ENCODE results near the gene FAM131C.
A peak's percentile ranks its signal among the peaks of the same experiment; 100 is the strongest.

FAM131C gene

GRCh38 chr1:16094453-16095158 is 21.2 kb upstream of the FAM131C start:
- no peak overlapping the region for H3K4me2 ChIP-seq (ENCODE audit: insufficient read depth, low read length, poor library complexity, severe bottlenecking)
- no CpG with 5 or more reads among the region's 21 CpGs for WGBS, 2 donors (ENCODE audit: extremely low coverage in 2 of 2, insufficient read length in 2 of 2, insufficient replicate concordance in 1 of 2)
- H3K36me3 ChIP-seq (replicated peaks in 1 of 2; ENCODE audit: control insufficient read depth in 2 of 2, insufficient read depth in 2 of 2, low read length in 2 of 2): no peaks in the 10 kb centered on the region
- H2BK120ac ChIP-seq (ENCODE audit: low read depth, low read length): no peak overlapping the region
- no peak for DNase-seq (ENCODE audit: low spot score)
- H3K9ac ChIP-seq (ENCODE audit: low read depth, low read length, poor library complexity): peak overlapping the region; percentile 53
- H4K91ac ChIP-seq (ENCODE audit: low read depth, low read length, poor library complexity): no peak overlapping the region
- H2AFZ ChIP-seq (ENCODE audit: low read length): no peak overlapping the region
- no peak overlapping the region for H2BK15ac ChIP-seq (ENCODE audit: low read length)
- peak overlapping the region; percentile 42 for H3K18ac ChIP-seq (ENCODE audit: low read length)
- H4K8ac ChIP-seq (ENCODE audit: low read depth, low read length): no peak overlapping the region
- no peak overlapping the region for H2AK5ac ChIP-seq (ENCODE audit: low read depth, low read length)
- H3K4ac ChIP-seq (ENCODE audit: low read length): no peak overlapping the region
- no peak overlapping the region for H3K27ac ChIP-seq (replicated peaks; ENCODE audit: low read length)
- H3K27me3 ChIP-seq (ENCODE audit: control insufficient read depth in 3 of 3, insufficient read depth in 3 of 3, low read depth in 1 of 3, low read length in 3 of 3): peaks cover 0 to 28% (median 0%) of the 10 kb centered on the region in 3 experiments
- H3K9me3 ChIP-seq (replicated peaks in 1 of 2; ENCODE audit: control insufficient read depth in 2 of 2, insufficient read depth in 1 of 2, low read depth in 1 of 2, low read length in 2 of 2): no peaks in the 10 kb centered on the region
- no peaks in the 10 kb centered on the region for H3K79me1 ChIP-seq (ENCODE audit: low read depth, low read length)
- no peak overlapping the region for H3K4me3 ChIP-seq (ENCODE audit: low read length in 2 of 2)
- no peak overlapping the region for H2BK5ac ChIP-seq (ENCODE audit: low read length)
- peak overlapping the region; percentile 36 for H2BK12ac ChIP-seq (ENCODE audit: low read length)
- peak overlapping the region; percentile 89 for H3K23ac ChIP-seq (ENCODE audit: low read depth, low read length, poor library complexity)
- peak overlapping the region; percentile 32 for H3K14ac ChIP-seq (ENCODE audit: low read length)
- H3K4me1 ChIP-seq (ENCODE audit: control insufficient read depth in 2 of 2, insufficient read depth in 1 of 2, low read depth in 1 of 2, low read length in 2 of 2): peaks cover 4 to 8% of the 10 kb centered on the region in 2 donors

- Histone ChIP-seq H3K9ac (ENCODE audit: low read depth, low read length, poor library complexity) (no peak overlapping the region), H2BK15ac (ENCODE audit: low read length) (peak overlapping the region; percentile 32), H3K79me1 (ENCODE audit: low read depth, low read length) (no peaks in the 10 kb centered on the region), H3K27ac (replicated peaks; ENCODE audit: low read length) (no peak overlapping the region), H3K4me2 (ENCODE audit: insufficient read depth, low read length, poor library complexity, severe bottlenecking) (no peak overlapping the region), H4K91ac (ENCODE audit: low read depth, low read length, poor library complexity) (peak overlapping the region; percentile 95), H2AK5ac (ENCODE audit: low read depth, low read length) (peak overlapping the region; percentile 27), H3K4ac (ENCODE audit: low read length) (no peak overlapping the region), H4K8ac (ENCODE audit: low read depth, low read length) (no peak overlapping the region), H3K36me3 (replicated peaks in 1 of 2; ENCODE audit: control insufficient read depth in 2 of 2, insufficient read depth in 2 of 2, low read length in 2 of 2) (no peaks in the 10 kb centered on the region), H3K4me3 (ENCODE audit: low read length in 2 of 2) (no peak overlapping the region), H2BK12ac (ENCODE audit: low read length) (no peak overlapping the region), H3K4me1 (ENCODE audit: control insufficient read depth in 2 of 2, insufficient read depth in 1 of 2, low read depth in 1 of 2, low read length in 2 of 2) (peaks cover 4 to 10% of the 10 kb centered on the region in 2 donors), H3K14ac (ENCODE audit: low read length) (no peak overlapping the region), H3K27me3 (ENCODE audit: control insufficient read depth in 3 of 3, insufficient read depth in 3 of 3, low read depth in 1 of 3, low read length in 3 of 3) (peaks cover 0 to 28% (median 0%) of the 10 kb centered on the region in 3 experiments), H3K9me3 (replicated peaks in 1 of 2; ENCODE audit: control insufficient read depth in 2 of 2, insufficient read depth in 1 of 2, low read depth in 1 of 2, low read length in 2 of 2) (no peaks in the 10 kb centered on the region), H3K23ac (ENCODE audit: low read depth, low read length, poor library complexity) (no peak overlapping the region), H2AFZ (ENCODE audit: low read length) (no peak overlapping the region), H2BK5ac (ENCODE audit: low read length) (no peak overlapping the region), H3K18ac (ENCODE audit: low read length) (peak overlapping the region; percentile 81), H2BK120ac (ENCODE audit: low read depth, low read length) (no peak overlapping the region)
- WGBS, 2 donors (ENCODE audit: extremely low coverage in 2 of 2, insufficient read length in 2 of 2, insufficient replicate concordance in 1 of 2): no CpG with 5 or more reads among the region's 9 CpGs
- no peak for DNase-seq (ENCODE audit: low spot score)
Measured at GRCh38 chr1:16093611-16094010, 20.2 kb upstream of the FAM131C start.

- no peak overlapping the region for H2BK15ac ChIP-seq (ENCODE audit: low read length)
- peaks cover 4 to 10% of the 10 kb centered on the region in 2 donors for H3K4me1 ChIP-seq (ENCODE audit: control insufficient read depth in 2 of 2, insufficient read depth in 1 of 2, low read depth in 1 of 2, low read length in 2 of 2)
- no peak overlapping the region for H3K27ac ChIP-seq (replicated peaks; ENCODE audit: low read length)
- WGBS, 2 donors (ENCODE audit: extremely low coverage in 2 of 2, insufficient read length in 2 of 2, insufficient replicate concordance in 1 of 2): no CpG with 5 or more reads among the region's 9 CpGs
- no peaks in the 10 kb centered on the region for H3K9me3 ChIP-seq (replicated peaks in 1 of 2; ENCODE audit: control insufficient read depth in 2 of 2, insufficient read depth in 1 of 2, low read depth in 1 of 2, low read length in 2 of 2)
- H3K4ac ChIP-seq (ENCODE audit: low read length): no peak overlapping the region
- DNase-seq (ENCODE audit: low spot score): no peak
- H3K4me3 ChIP-seq (ENCODE audit: low read length in 2 of 2): no peak overlapping the region
- peaks cover 0 to 28% (median 0%) of the 10 kb centered on the region in 3 experiments for H3K27me3 ChIP-seq (ENCODE audit: control insufficient read depth in 3 of 3, insufficient read depth in 3 of 3, low read depth in 1 of 3, low read length in 3 of 3)
- H3K36me3 ChIP-seq (replicated peaks in 1 of 2; ENCODE audit: control insufficient read depth in 2 of 2, insufficient read depth in 2 of 2, low read length in 2 of 2): no peaks in the 10 kb centered on the region
- H3K14ac ChIP-seq (ENCODE audit: low read length): no peak overlapping the region
- H4K91ac ChIP-seq (ENCODE audit: low read depth, low read length, poor library complexity): no peak overlapping the region
- no peak overlapping the region for H3K23ac ChIP-seq (ENCODE audit: low read depth, low read length, poor library complexity)
- no peak overlapping the region for H2AK5ac ChIP-seq (ENCODE audit: low read depth, low read length)
- H2BK5ac ChIP-seq (ENCODE audit: low read length): no peak overlapping the region
- H3K9ac ChIP-seq (ENCODE audit: low read depth, low read length, poor library complexity): no peak overlapping the region
- no peaks in the 10 kb centered on the region for H3K79me1 ChIP-seq (ENCODE audit: low read depth, low read length)
- no peak overlapping the region for H2BK12ac ChIP-seq (ENCODE audit: low read length)
- peak overlapping the region; percentile 55 for H3K18ac ChIP-seq (ENCODE audit: low read length)
- no peak overlapping the region for H2BK120ac ChIP-seq (ENCODE audit: low read depth, low read length)
- no peak overlapping the region for H3K4me2 ChIP-seq (ENCODE audit: insufficient read depth, low read length, poor library complexity, severe bottlenecking)
- H2AFZ ChIP-seq (ENCODE audit: low read length): no peak overlapping the region
- no peak overlapping the region for H4K8ac ChIP-seq (ENCODE audit: low read depth, low read length)
Measured at GRCh38 chr1:16092923-16093511, 19.6 kb upstream of the FAM131C start.

- Histone ChIP-seq H3K4me3 (ENCODE audit: low read length in 2 of 2) (no peak overlapping the region), H3K9ac (ENCODE audit: low read depth, low read length, poor library complexity) (no peak overlapping the region), H2AFZ (ENCODE audit: low read length) (no peak overlapping the region), H2AK5ac (ENCODE audit: low read depth, low read length) (peak overlapping the region; percentile 26), H3K36me3 (replicated peaks in 1 of 2; ENCODE audit: control insufficient read depth in 2 of 2, insufficient read depth in 2 of 2, low read length in 2 of 2) (no peaks in the 10 kb centered on the region), H3K14ac (ENCODE audit: low read length) (no peak overlapping the region), H2BK5ac (ENCODE audit: low read length) (no peak overlapping the region), H2BK15ac (ENCODE audit: low read length) (no peak overlapping the region), H3K27me3 (ENCODE audit: control insufficient read depth in 3 of 3, insufficient read depth in 3 of 3, low read depth in 1 of 3, low read length in 3 of 3) (peaks cover 0 to 33% (median 0%) of the 10 kb centered on the region in 3 experiments), H3K9me3 (replicated peaks in 1 of 2; ENCODE audit: control insufficient read depth in 2 of 2, insufficient read depth in 1 of 2, low read depth in 1 of 2, low read length in 2 of 2) (no peaks in the 10 kb centered on the region), H4K91ac (ENCODE audit: low read depth, low read length, poor library complexity) (peak overlapping the region; percentile 11), H3K4me2 (ENCODE audit: insufficient read depth, low read length, poor library complexity, severe bottlenecking) (no peak overlapping the region), H3K18ac (ENCODE audit: low read length) (peak overlapping the region; percentile 81), H3K27ac (replicated peaks; ENCODE audit: low read length) (no peak overlapping the region), H2BK120ac (ENCODE audit: low read depth, low read length) (no peak overlapping the region), H3K4me1 (ENCODE audit: control insufficient read depth in 2 of 2, insufficient read depth in 1 of 2, low read depth in 1 of 2, low read length in 2 of 2) (peaks cover 4 to 14% of the 10 kb centered on the region in 2 donors), H3K23ac (ENCODE audit: low read depth, low read length, poor library complexity) (peak overlapping the region; percentile 4), H3K79me1 (ENCODE audit: low read depth, low read length) (no peaks in the 10 kb centered on the region), H3K4ac (ENCODE audit: low read length) (no peak overlapping the region), H4K8ac (ENCODE audit: low read depth, low read length) (no peak overlapping the region), H2BK12ac (ENCODE audit: low read length) (no peak overlapping the region)
- DNase-seq (ENCODE audit: low spot score): no peak
- no CpG with 5 or more reads among the region's 18 CpGs for WGBS, 2 donors (ENCODE audit: extremely low coverage in 2 of 2, insufficient read length in 2 of 2, insufficient replicate concordance in 1 of 2)
Measured at GRCh38 chr1:16092097-16092922, 18.9 kb upstream of the FAM131C start.

All from neuronal stem cell (in vitro differentiated cells).